ENCODE measurements around the gene DIDO1. TPM values are rescaled to one million over a fixed set of nuclear protein-coding genes. Genes with fewer than 3 reads are reported as not detected.

Gene DIDO1
- total and polyA plus RNA-seq, 12 donors, result 19.0 to 51.3 (median 37.3) TPM

DNA sequence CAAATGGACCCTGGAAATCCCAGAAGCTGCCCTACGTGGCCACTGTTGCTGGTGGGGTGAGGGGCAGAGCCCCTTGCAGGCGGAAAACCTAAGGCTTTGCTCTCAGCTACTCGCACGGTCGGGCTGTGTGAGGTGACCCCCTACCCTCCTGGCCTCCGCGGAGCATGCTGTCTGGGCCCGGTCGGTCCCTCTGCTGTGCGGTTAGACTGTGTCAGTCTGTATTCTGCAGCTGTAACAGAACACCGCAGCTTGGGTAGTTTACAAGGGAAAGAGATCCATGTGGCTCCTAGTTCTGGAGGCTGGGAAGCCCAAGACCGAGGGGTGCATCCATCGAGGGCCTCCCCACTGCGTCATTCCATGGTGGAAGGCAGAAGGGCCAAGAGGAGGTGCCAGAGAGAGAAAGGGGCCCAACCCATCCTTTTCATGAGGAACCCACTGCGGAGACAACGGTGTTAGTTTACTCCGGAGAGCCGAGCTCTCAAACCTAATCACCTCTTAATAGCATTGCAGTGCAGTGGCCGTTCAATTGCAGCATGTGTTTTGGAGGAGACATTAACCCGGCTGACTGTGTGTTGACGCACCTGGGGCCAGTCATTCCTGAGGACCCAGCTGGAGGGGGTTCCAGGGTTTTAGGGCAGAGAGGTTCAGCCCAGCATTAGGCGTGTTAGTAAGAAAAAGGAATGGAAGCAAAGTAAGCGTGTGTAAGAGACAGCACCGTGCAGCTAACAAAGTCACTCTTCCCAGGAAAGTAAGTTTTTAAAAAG lies 91.2 kb downstream of the DIDO1 start:
- WGBS, 4 donors, result 84 to 90% (median 86%) methylated on average over 13 to 24 of the region's 24 CpGs
- no peak for TF ChIP-seq POLR2A (IDR thresholded peaks at IDR 0.05)
- TF ChIP-seq, protein P1, sequence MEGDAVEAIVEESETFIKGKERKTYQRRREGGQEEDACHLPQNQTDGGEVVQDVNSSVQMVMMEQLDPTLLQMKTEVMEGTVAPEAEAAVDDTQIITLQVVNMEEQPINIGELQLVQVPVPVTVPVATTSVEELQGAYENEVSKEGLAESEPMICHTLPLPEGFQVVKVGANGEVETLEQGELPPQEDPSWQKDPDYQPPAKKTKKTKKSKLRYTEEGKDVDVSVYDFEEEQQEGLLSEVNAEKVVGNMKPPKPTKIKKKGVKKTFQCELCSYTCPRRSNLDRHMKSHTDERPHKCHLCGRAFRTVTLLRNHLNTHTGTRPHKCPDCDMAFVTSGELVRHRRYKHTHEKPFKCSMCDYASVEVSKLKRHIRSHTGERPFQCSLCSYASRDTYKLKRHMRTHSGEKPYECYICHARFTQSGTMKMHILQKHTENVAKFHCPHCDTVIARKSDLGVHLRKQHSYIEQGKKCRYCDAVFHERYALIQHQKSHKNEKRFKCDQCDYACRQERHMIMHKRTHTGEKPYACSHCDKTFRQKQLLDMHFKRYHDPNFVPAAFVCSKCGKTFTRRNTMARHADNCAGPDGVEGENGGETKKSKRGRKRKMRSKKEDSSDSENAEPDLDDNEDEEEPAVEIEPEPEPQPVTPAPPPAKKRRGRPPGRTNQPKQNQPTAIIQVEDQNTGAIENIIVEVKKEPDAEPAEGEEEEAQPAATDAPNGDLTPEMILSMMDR (IDR thresholded peaks at IDR 0.05), result no peak
- intact Hi-C loops (cut with DNase I), result no loop called here

DNA sequence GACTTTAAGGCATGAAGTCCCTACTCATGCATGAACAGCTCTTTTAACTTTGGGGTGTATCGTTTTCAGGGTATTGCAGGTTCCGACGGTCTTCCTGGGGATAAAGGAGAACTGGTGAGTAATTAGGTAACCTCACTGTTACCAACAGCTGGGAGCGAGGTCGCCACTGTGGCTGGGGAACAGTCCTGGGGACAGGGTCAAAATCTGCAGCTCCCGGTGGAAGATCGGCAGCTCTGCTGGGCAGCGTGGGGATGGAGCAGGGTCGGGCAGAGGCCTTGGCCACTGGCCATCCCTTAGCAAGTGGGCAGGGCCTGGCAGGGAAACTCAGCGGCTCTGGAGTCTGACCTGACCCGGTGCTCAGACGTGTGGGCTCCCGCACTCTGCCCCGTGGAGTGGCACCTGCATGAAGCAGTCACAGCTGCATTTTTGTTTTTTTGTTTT lies 93.3 kb downstream of the DIDO1 start:
- Histone ChIP-seq H3K4me1 (replicated peaks in 1 of 2) (no peaks in the 10 kb centered on the region), H3K4me3 (no peak overlapping the region), H3K27ac (peak overlapping the region in 1 of 5 donors; percentile 42), H3K9me3 (replicated peaks in 1 of 3) (no peaks in the 10 kb centered on the region), H3K27me3 (no peaks in the 10 kb centered on the region), H3K36me3 (replicated peaks in 1 of 2) (no peaks in the 10 kb centered on the region)
- intact Hi-C loops (cut with DNase I), result no loop called here
- DNase-seq, result peak in 5 of 7 donors; percentile 14 to 72 (median 50)
- TF ChIP-seq, protein P1 (IDR thresholded peaks at IDR 0.05), result no peak
- TF ChIP-seq POLR2A (IDR thresholded peaks at IDR 0.05), result no peak
- WGBS, 4 donors, result 32 to 71% (median 45%) methylated on average over 12 to 14 of the region's 14 CpGs

More for the DNA sequence above, 91.2 kb downstream of the DIDO1 start:
- Histone ChIP-seq H3K4me3 (no peak overlapping the region), H3K36me3 (replicated peaks in 1 of 2) (no peaks in the 10 kb centered on the region), H3K4me1 (replicated peaks in 1 of 2) (no peaks in the 10 kb centered on the region), H3K27ac (no peak overlapping the region), H3K27me3 (no peaks in the 10 kb centered on the region), H3K9me3 (replicated peaks in 1 of 3) (no peaks in the 10 kb centered on the region)
- peak in 2 of 7 donors; percentile 9 to 10 for DNase-seq

GRCh38 chr20:62832212-62832922 lies 93.9 kb downstream of the DIDO1 start:
- Histone ChIP-seq H3K36me3 (replicated peaks in 1 of 2) (no peaks in the 10 kb centered on the region), H3K4me3 (no peak overlapping the region), H3K27me3 (no peaks in the 10 kb centered on the region), H3K27ac (peak overlapping the region in 1 of 5 donors; percentile 42), H3K4me1 (replicated peaks in 1 of 2) (no peaks in the 10 kb centered on the region), H3K9me3 (replicated peaks in 1 of 3) (no peaks in the 10 kb centered on the region)
- TF ChIP-seq, protein P1 (IDR thresholded peaks at IDR 0.05), result no peak
- TF ChIP-seq POLR2A (IDR thresholded peaks at IDR 0.05), result no peak
- intact Hi-C loops (cut with DNase I), result no loop called here
- peak in 5 of 7 donors; percentile 21 to 65 (median 54) for DNase-seq
- 42 to 62% (median 53%) methylated on average over 14 to 22 of the region's 22 CpGs for WGBS, 4 donors

- Histone ChIP-seq H3K27me3 (no peaks in the 10 kb centered on the region), H3K4me1 (replicated peaks in 1 of 2) (no peaks in the 10 kb centered on the region), H3K4me3 (no peak overlapping the region), H3K9me3 (replicated peaks in 1 of 3) (no peaks in the 10 kb centered on the region), H3K36me3 (replicated peaks in 1 of 2) (no peaks in the 10 kb centered on the region), H3K27ac (peak overlapping the region in 1 of 5 donors; percentile 42)
- WGBS, 4 donors, result 75 to 96% (median 88%) methylated on average over 8 to 10 of the region's 10 CpGs
- TF ChIP-seq POLR2A (IDR thresholded peaks at IDR 0.05), result no peak
- TF ChIP-seq, protein P1 (IDR thresholded peaks at IDR 0.05), result no peak
- no peak for DNase-seq
- intact Hi-C loops (cut with DNase I), result no loop called here
These were observed 94.5 kb downstream of the DIDO1 start for GRCh38 chr20:62831854-62832211.
